WTC11 (cell line): ENCODE results near the gene FAM174B. TPM values are rescaled to one million over a fixed set of nuclear protein-coding genes. Genes with fewer than 3 reads are reported as not detected.
A peak's percentile ranks its signal among the peaks of the same experiment; 100 is the strongest.

Source experiments
- AR ChIP-seq: fragments of 250-450 bp; sonication (Bioruptor Pico); IDR thresholded peaks from 2 replicates; pipeline ENCODE4 v1.9.0; 2021; ENCODE audit warnings: mild to moderate bottlenecking
- ATF1 ChIP-seq: sonication (generic); formaldehyde crosslinking; IDR thresholded peaks from 2 replicates; pipeline ENCODE4 v1.8.1; 2023; ENCODE audit warnings: mild to moderate bottlenecking, moderate library complexity, missing genetic modification reagents
- ATF2 ChIP-seq: sonication (generic); formaldehyde crosslinking; IDR thresholded peaks from 2 replicates; pipeline ENCODE4 v1.8.1; 2022; ENCODE audit warnings: low read depth, missing genetic modification reagents, borderline replicate concordance
- FOXP1 ChIP-seq: sonication (generic); formaldehyde crosslinking; IDR thresholded peaks from 2 replicates; pipeline ENCODE4 v1.8.0; 2022; ENCODE audit warnings: missing genetic modification reagents, mild to moderate bottlenecking, moderate library complexity, borderline replicate concordance
- GRHL2 ChIP-seq: fragments of 250-450 bp; sonication (Bioruptor Pico); IDR thresholded peaks from 2 replicates; pipeline ENCODE4 v1.8.0; 2022; ENCODE audit warnings: mild to moderate bottlenecking, moderate library complexity; ENCODE audit not compliant: insufficient replicate concordance, severe bottlenecking
- NFYB ChIP-seq: sonication (generic); formaldehyde crosslinking; conservative IDR thresholded peaks from 2 replicates; pipeline ENCODE4 v1.8.0; 2022; ENCODE audit warnings: low read depth, missing genetic modification reagents
- RELA ChIP-seq: sonication (generic); formaldehyde crosslinking; IDR thresholded peaks from 2 replicates; pipeline ENCODE4 v1.8.1; 2022; ENCODE audit warnings: missing genetic modification reagents, mild to moderate bottlenecking, borderline replicate concordance
- SP1 ChIP-seq: sonication (generic); formaldehyde crosslinking; conservative IDR thresholded peaks from 2 replicates; pipeline ENCODE4 v1.8.1; 2022; ENCODE audit warnings: missing genetic modification reagents
- TP53 ChIP-seq: sonication (generic); formaldehyde crosslinking; IDR thresholded peaks from 2 replicates; pipeline ENCODE4 v1.8.1; 2023; ENCODE audit warnings: mild to moderate bottlenecking, missing genetic modification reagents
- USF1 ChIP-seq: sonication (generic); formaldehyde crosslinking; IDR thresholded peaks from 2 replicates; pipeline ENCODE4 v1.8.0; 2022; ENCODE audit warnings: mild to moderate bottlenecking, missing genetic modification reagents
- ZNF138 ChIP-seq: sonication (generic); formaldehyde crosslinking; conservative IDR thresholded peaks from 2 replicates; pipeline ENCODE4 v1.8.1; 2022; ENCODE audit warnings: mild to moderate bottlenecking, moderate library complexity, missing genetic modification reagents
- ZNF317 ChIP-seq: sonication (generic); formaldehyde crosslinking; IDR thresholded peaks from 2 replicates; pipeline ENCODE4 v1.8.1; 2023; ENCODE audit warnings: low read depth, mild to moderate bottlenecking, moderate library complexity, missing genetic modification reagents, borderline replicate concordance
- ZNF423 ChIP-seq: fragments of 250-450 bp; sonication (Bioruptor Pico); IDR thresholded peaks from 2 replicates; pipeline ENCODE4 v2.1.2; 2022; ENCODE audit warnings: mild to moderate bottlenecking, moderate library complexity
- total RNA-seq: library from RNA; stranded (reverse); gene quantifications from 3 replicates; pipeline ENCODE4 v1.2.3, GENCODE V29; 2021
- TF ChIP-seq, protein P1 (sequence below): fragments of 250-450 bp; sonication (Bioruptor Pico); IDR thresholded peaks from 2 replicates; pipeline ENCODE4 v1.9.0; 2021; ENCODE audit warnings: mild to moderate bottlenecking
- TF ChIP-seq, protein P2 (sequence below): sonication (generic); formaldehyde crosslinking; IDR thresholded peaks from 2 replicates; pipeline ENCODE4 v1.8.1; 2023; ENCODE audit warnings: mild to moderate bottlenecking, missing genetic modification reagents
- TF ChIP-seq, protein P3 (sequence below): fragments of 250-450 bp; sonication (Bioruptor Pico); IDR thresholded peaks from 2 replicates; pipeline ENCODE4 v1.9.0; 2021; ENCODE audit warnings: mild to moderate bottlenecking, borderline replicate concordance
- TF ChIP-seq, protein P4 (sequence below): fragments of 200-600 bp; IDR thresholded peaks from 2 replicates; pipeline ENCODE4 v1.8.0; 2022; ENCODE audit warnings: antibody characterized with exemption
- TF ChIP-seq, protein P5 (sequence below): sonication (generic); formaldehyde crosslinking; IDR thresholded peaks from 2 replicates; pipeline ENCODE4 v1.8.1; 2023; ENCODE audit warnings: mild to moderate bottlenecking, missing genetic modification reagents, moderate library complexity
- TF ChIP-seq, protein P6 (sequence below): sonication (generic); formaldehyde crosslinking; IDR thresholded peaks from 2 replicates; pipeline ENCODE4 v1.8.0; 2022; ENCODE audit warnings: missing genetic modification reagents

FAM174B gene
- total RNA-seq, 1 experiment from 2014 or later, result 22.1 TPM

DNA sequence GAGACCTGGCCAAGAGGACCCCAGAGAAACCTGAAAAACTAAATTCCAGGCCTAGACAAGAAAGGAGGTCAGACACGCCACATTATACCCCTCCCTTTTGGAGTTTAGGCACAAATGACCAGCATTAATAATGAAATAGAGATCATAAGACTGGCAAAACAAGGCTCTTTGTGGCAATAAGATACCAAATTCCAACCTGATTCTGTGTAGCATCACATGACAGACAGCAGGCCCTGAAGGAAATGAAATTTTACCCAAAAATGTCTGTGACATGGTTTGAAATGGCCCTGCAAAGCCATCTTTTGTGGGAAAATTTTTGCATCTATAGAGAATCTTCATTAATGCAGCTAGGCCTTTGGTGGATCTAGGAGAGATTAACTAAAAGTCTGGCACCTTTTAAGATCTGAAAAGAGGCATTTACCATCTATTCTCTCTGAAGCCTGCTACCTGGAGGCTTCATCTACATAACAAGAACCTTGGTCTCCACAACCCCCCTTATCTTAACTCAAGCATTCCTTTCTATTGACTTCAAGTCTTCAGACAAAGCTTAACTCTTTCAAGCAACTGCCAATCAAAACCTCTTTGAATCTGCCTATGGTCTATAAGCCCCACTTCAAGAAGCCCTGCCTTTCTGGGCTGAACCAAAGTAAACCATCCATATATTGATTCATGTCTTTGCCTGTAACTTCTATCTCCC is 8.0 kb downstream of the FAM174B start (continued):
- TF ChIP-seq AR (CRISPR knock-in tag) (no peak), SP1 (no peak), GRHL2 (CRISPR knock-in tag) (no peak), FOXP1 (CRISPR knock-in tag) (no peak), ZNF423 (CRISPR knock-in tag) (no peak), RELA (CRISPR knock-in tag) (no peak), ZNF138 (CRISPR knock-in tag) (no peak), USF1 (CRISPR knock-in tag) (peak; percentile 54; the same call in 1 of the 2 replicates), NFYB (no peak), ATF1 (CRISPR knock-in tag) (no peak), ATF2 (CRISPR knock-in tag) (no peak), ZNF317 (CRISPR knock-in tag) (no peak), TP53 (CRISPR knock-in tag) (no peak)
- TF ChIP-seq, protein P1, sequence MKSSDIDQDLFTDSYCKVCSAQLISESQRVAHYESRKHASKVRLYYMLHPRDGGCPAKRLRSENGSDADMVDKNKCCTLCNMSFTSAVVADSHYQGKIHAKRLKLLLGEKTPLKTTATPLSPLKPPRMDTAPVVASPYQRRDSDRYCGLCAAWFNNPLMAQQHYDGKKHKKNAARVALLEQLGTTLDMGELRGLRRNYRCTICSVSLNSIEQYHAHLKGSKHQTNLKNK (CRISPR knock-in tag), result peak; percentile 55; the same call in 1 of the 2 replicates
- TF ChIP-seq, protein P2, sequence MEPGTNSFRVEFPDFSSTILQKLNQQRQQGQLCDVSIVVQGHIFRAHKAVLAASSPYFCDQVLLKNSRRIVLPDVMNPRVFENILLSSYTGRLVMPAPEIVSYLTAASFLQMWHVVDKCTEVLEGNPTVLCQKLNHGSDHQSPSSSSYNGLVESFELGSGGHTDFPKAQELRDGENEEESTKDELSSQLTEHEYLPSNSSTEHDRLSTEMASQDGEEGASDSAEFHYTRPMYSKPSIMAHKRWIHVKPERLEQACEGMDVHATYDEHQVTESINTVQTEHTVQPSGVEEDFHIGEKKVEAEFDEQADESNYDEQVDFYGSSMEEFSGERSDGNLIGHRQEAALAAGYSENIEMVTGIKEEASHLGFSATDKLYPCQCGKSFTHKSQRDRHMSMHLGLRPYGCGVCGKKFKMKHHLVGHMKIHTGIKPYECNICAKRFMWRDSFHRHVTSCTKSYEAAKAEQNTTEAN (CRISPR knock-in tag), result no peak
- TF ChIP-seq, protein P3, sequence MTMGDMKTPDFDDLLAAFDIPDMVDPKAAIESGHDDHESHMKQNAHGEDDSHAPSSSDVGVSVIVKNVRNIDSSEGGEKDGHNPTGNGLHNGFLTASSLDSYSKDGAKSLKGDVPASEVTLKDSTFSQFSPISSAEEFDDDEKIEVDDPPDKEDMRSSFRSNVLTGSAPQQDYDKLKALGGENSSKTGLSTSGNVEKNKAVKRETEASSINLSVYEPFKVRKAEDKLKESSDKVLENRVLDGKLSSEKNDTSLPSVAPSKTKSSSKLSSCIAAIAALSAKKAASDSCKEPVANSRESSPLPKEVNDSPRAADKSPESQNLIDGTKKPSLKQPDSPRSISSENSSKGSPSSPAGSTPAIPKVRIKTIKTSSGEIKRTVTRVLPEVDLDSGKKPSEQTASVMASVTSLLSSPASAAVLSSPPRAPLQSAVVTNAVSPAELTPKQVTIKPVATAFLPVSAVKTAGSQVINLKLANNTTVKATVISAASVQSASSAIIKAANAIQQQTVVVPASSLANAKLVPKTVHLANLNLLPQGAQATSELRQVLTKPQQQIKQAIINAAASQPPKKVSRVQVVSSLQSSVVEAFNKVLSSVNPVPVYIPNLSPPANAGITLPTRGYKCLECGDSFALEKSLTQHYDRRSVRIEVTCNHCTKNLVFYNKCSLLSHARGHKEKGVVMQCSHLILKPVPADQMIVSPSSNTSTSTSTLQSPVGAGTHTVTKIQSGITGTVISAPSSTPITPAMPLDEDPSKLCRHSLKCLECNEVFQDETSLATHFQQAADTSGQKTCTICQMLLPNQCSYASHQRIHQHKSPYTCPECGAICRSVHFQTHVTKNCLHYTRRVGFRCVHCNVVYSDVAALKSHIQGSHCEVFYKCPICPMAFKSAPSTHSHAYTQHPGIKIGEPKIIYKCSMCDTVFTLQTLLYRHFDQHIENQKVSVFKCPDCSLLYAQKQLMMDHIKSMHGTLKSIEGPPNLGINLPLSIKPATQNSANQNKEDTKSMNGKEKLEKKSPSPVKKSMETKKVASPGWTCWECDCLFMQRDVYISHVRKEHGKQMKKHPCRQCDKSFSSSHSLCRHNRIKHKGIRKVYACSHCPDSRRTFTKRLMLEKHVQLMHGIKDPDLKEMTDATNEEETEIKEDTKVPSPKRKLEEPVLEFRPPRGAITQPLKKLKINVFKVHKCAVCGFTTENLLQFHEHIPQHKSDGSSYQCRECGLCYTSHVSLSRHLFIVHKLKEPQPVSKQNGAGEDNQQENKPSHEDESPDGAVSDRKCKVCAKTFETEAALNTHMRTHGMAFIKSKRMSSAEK, result no peak
- TF ChIP-seq, protein P4, sequence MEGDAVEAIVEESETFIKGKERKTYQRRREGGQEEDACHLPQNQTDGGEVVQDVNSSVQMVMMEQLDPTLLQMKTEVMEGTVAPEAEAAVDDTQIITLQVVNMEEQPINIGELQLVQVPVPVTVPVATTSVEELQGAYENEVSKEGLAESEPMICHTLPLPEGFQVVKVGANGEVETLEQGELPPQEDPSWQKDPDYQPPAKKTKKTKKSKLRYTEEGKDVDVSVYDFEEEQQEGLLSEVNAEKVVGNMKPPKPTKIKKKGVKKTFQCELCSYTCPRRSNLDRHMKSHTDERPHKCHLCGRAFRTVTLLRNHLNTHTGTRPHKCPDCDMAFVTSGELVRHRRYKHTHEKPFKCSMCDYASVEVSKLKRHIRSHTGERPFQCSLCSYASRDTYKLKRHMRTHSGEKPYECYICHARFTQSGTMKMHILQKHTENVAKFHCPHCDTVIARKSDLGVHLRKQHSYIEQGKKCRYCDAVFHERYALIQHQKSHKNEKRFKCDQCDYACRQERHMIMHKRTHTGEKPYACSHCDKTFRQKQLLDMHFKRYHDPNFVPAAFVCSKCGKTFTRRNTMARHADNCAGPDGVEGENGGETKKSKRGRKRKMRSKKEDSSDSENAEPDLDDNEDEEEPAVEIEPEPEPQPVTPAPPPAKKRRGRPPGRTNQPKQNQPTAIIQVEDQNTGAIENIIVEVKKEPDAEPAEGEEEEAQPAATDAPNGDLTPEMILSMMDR, result no peak
- TF ChIP-seq, protein P5, sequence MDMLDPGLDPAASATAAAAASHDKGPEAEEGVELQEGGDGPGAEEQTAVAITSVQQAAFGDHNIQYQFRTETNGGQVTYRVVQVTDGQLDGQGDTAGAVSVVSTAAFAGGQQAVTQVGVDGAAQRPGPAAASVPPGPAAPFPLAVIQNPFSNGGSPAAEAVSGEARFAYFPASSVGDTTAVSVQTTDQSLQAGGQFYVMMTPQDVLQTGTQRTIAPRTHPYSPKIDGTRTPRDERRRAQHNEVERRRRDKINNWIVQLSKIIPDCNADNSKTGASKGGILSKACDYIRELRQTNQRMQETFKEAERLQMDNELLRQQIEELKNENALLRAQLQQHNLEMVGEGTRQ, result peak; percentile 44
- TF ChIP-seq, protein P6, sequence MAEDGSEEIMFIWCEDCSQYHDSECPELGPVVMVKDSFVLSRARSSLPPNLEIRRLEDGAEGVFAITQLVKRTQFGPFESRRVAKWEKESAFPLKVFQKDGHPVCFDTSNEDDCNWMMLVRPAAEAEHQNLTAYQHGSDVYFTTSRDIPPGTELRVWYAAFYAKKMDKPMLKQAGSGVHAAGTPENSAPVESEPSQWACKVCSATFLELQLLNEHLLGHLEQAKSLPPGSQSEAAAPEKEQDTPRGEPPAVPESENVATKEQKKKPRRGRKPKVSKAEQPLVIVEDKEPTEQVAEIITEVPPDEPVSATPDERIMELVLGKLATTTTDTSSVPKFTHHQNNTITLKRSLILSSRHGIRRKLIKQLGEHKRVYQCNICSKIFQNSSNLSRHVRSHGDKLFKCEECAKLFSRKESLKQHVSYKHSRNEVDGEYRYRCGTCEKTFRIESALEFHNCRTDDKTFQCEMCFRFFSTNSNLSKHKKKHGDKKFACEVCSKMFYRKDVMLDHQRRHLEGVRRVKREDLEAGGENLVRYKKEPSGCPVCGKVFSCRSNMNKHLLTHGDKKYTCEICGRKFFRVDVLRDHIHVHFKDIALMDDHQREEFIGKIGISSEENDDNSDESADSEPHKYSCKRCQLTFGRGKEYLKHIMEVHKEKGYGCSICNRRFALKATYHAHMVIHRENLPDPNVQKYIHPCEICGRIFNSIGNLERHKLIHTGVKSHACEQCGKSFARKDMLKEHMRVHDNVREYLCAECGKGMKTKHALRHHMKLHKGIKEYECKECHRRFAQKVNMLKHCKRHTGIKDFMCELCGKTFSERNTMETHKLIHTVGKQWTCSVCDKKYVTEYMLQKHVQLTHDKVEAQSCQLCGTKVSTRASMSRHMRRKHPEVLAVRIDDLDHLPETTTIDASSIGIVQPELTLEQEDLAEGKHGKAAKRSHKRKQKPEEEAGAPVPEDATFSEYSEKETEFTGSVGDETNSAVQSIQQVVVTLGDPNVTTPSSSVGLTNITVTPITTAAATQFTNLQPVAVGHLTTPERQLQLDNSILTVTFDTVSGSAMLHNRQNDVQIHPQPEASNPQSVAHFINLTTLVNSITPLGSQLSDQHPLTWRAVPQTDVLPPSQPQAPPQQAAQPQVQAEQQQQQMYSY (CRISPR knock-in tag), result no peak
